Activated effector memory CD4-positive, alpha-beta T cell treated with Interleukin-2 at 50 U/mL for 16 hours (primary cell): Measurements from ENCODE around the gene INPP5F.

ENCODE experiments used
- DNase-seq: peaks from one replicate; pipeline ENCODE4 v3.0.0-alpha.2; 2020

The INPP5F gene

DNA sequence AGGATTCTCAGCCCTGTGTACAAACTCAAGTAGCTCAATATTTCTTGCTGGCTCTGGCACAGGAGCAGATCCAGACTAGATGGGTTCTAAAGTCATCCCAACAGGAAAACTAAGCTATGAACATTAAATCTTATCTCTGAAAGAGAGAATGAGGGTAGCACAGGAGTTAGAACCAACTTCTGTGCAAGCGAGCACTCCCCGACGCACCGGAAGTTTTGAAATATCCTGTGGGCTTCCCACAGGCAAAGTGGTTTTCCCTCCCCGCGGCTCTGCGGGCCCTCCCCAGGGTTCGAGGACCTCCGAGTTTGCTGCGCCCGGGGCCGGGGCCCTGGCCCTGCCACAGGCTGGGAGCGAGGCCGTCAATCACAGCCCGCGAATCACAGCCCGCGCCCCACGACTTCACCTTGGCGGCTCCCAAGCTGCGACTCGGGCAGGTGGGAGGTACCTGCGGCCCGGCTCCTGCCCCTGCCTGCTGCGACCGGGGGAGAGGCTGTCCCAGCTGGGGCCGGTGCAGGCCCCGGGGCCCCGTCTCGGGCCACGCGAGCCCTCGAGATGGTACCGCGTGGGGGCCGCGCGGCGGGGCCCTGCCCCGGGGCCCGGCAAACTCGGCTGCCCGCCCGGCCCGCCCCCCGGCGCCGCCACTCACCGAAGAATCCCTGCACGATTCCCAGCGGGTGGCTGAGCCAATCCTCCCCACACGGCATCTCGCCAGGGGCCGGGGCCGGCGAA, 146.2 kb downstream of the INPP5F start:
- DNase-seq, result peak; percentile 52

DNA sequence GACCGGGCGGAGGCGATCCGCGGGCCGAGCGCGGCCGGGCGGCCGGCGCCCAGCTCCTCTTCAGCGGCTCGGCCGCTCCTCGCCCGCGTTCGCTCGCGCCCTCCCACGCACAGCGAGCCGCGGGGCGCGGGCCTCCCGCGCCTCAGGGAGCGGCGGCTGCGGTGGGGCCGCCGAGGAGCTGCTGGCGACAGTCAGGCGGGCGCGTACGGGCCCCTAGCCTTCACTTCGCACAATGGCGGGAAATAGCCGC, 146.7 kb downstream of the INPP5F start, which contains the start of gene MCMBP:
Gene MCMBP, minus strand, starts transcription at position 234 of the 250 bp plus-strand sequence. CDS start 259 bp downstream, outside the sequence.
- DNase-seq, result no peak

DNA sequence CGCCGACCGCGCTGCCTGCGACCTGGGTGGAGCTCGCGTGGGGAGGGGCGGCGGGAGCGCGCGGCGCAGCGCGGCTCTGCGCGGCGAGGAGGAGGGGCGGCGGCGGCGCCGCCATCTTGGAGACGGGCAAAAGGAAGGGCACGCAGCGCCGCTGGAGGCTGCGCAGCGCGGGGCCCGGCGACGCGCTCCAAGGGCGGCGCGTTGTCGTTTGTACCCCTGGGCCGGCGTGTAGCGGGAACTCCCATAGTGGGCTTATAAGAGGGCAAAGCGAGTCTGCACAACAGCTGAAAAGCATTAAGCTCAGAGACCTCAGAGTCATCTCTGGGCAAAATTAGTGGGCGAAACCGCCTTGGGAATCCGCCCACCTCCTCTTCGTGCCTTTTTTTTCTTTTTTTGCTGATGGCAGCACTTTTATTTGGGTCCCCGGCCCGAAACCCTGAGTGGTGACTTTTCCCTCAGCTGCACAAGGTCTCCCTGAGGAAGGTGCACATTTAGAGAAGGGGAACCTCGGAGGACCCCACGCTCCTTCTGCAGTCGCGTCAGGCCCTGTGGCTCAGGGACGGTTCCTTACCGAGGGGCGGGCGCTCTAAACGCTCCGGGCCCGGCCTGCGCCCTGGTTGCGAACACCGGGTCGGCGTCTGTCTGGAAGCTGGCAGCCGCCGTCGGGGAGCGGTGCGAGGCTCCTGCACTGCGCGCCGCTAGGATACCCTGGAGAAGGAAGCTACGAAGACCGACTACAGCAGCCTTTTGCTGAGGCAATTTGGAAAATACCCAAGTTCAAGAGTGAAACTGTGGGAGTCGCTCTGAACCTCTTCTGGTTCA, 147.2 kb downstream of the INPP5F start:
- DNase-seq, result peak; percentile 87

DNA sequence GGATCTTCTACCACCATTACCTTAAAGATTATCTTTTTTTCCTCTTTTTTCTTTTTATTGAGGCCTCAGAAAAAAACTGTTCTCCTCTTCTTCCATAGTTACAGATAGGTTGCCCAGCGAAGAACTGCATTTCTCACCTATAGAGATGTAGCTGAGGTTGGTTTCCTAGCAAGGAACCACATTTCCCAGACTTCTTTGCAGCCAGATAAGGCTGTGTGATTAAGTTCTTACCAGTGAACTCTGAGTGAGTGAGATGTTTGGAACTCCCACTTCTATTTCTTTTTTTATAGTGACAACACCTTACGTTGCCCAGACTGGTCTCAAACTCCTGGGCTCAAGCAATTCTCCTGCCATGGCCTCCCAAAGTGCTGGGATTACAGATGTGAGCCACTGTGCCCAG, 152.7 kb downstream of the INPP5F start:
- DNase-seq, result no peak
